NK-92 (cell line): ENCODE data around the gene PRKCE.

Experiments used
- DNase-seq: peaks from one replicate; lab custom pipeline; 2025; ENCODE audit not compliant: unreplicated experiment; lab: John Stamatoyannopoulos, UW

PRKCE gene

GRCh38 chr2:45631319-45631718, 20.2 kb upstream of the PRKCE start:
- DNase-seq = no peak

DNA sequence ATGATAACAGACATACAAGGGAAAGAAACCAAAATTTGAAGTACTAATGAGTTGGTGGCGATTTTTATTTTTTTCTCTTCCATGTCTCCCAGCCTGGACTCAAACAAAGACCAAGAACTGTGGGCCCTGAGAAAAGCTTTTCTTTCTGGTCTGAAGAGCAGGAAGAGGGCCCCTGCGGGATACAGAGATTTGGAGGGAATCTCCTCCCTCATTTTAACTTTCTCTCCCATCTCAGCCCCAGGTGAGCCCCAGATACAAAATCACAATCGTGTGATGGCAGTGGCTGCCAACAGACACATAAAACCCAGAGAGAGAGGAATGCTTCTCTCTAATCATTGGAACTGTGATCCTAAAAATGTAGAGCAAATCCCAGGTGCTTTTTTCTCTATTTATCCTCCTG, 19.5 kb upstream of the PRKCE start:
- no peak for DNase-seq

DNA sequence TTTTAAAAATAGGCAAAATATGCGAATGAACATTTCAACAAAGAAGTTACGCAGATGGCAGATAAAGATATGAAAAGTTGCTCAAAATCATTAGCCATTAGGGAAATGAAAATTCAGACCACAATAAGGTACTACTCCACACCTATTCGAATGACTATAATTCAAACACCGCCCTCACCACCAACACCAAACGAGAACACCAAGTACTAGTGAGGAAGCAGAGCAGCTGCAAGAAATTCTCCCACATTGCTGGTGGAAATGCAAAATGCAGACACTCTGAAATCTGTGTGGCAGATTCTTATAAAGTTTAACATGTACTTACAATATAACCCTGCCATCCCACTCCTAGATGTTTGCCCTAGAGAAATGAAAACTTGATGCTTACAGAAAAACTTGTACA, 17.3 kb upstream of the PRKCE start:
- DNase-seq = no peak

GRCh38 chr2:45636008-45636407, 15.5 kb upstream of the PRKCE start:
- no peak for DNase-seq

DNA sequence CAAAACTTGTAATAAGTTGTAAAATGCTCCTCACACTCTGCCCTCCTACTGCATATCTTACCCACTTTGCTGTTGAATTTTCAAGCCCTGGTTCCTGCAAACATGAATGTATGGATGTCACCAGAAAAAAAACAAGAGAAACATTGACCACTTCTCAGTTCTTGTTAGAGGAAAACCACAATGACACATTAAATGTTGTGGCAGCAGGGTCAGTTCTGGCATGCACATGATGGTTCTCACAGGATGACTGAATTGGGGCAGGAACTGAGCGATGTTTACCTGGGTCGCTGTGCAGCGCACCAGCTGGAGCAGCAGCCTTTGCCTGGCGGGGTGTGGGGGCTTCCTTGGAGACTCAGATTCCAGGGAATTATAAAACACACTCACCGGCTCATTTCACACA, 14.0 kb upstream of the PRKCE start:
- DNase-seq = no peak

- DNase-seq = no peak
Measured at GRCh38 chr2:45640576-45640975, 10.9 kb upstream of the PRKCE start.

- DNase-seq = no peak
Measured at GRCh38 chr2:45643095-45643494, 8.4 kb upstream of the PRKCE start.

DNA sequence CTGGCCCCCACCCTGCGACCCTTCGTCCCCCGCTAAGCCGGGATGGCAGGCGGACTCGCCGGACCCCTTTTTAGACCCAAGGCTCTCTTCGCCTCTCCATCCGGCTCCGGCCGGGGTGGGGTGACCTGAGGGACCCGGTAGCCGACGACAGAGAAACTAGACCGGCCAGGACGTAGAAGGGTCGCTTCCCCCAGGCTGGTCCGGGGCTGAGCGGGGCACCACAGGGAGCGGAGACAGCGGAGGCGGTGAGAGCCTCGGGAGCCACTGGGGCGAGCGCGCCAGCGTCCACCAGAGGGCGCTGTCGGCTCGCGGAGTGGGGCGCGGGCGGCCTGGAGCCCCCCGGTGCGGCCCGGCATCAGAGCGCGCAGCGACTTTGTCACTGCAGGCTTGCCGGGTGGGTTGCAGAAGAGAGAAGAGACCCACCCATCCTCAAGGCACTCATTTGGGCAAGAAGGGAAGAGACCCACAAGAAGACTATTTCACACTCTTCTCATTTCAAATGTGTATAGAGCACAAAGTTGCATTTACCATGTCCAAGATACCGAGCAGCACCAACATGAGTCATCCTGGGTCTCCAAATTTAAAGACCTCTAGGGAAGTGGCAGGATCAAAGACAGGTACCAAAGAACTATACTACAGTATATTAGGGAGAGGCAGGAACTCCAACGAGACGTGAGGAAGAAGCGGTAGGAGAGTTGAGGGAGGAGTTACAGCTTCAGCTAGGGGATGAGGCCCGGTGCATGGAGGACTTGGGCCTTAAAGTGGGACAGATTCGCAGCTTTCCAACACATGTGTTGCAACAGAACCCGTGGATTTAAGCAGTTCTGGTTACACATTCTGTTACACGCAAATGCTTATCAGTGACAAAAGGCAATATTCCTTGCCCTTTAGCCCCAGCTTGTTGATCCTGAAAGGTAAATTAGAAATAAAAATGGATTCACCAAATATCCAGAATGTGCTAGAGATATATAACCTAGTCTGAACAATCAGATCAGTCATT, 7.6 kb upstream of the PRKCE start:
- DNase-seq = no peak

GRCh38 chr2:45646289-45646688, 5.2 kb upstream of the PRKCE start:
- DNase-seq = no peak

DNA sequence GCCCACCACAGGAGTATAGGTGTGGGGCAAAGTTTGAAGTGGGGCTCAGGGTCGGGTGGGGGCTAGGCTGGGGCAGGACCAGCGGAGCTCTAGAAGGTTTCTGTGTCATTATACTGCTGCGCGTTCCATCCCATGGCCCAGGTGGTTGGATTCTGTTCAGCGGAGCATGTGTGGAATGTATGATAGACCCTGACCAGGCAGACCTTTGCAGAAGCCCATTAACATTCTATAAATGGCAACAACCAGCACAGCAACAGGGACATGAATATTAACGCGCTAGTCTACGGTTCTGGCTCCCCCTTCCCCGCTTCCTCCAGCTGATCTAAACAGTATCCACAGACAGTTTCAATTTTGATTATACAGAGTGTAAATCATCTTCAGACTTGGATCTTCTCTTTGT, 4.1 kb upstream of the PRKCE start:
- no peak for DNase-seq

DNA sequence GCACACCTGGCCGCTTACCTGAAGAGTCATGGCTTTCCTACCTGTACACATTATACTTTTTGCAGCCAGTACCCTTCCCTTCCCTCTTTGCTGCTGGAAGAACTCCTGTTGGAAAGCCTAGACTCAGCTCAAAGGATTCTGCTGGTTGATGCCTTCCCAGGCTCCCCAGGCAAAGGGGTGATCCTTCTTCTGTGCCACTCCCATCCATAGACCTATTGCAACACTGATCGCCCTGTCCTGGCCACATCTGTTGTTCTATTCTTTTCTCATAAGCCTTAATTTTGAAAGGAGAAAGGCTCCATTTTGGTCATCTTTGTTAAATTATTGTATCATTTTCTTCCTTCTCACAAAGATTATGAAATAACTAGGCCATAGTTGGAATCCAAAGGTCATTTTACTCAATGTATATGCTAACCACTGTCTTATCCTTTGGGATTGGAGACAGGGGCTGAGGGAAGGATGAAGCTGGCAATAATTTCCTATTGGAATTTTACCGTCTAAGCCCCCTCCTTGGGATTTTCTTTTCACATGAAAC, 3.4 kb upstream of the PRKCE start:
- DNase-seq = no peak

DNA sequence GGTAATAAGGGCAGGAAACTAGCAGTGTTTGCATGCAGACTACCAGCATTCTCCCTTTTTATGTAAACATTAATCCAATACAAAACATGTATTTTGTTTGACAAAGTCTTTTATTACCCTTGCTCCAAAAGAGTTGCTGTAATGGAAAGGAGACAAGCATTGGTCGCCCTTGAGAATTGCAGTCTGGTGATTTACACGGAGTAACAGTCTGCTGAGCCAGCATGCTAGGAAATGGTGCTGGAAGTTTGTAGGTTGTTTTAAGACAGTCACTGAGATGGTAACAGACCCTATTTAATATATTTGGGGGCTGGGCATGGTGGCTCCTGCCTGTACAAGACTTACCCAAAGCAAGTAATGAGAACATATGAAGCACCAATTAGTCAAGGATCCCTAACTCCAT, 2.8 kb upstream of the PRKCE start:
- DNase-seq = no peak

GRCh38 chr2:45649462-45649857, 2.0 kb upstream of the PRKCE start:
- no peak for DNase-seq

- DNase-seq = no peak
Measured at GRCh38 chr2:45649858-45650811, 1.3 kb upstream of the PRKCE start.

DNA sequence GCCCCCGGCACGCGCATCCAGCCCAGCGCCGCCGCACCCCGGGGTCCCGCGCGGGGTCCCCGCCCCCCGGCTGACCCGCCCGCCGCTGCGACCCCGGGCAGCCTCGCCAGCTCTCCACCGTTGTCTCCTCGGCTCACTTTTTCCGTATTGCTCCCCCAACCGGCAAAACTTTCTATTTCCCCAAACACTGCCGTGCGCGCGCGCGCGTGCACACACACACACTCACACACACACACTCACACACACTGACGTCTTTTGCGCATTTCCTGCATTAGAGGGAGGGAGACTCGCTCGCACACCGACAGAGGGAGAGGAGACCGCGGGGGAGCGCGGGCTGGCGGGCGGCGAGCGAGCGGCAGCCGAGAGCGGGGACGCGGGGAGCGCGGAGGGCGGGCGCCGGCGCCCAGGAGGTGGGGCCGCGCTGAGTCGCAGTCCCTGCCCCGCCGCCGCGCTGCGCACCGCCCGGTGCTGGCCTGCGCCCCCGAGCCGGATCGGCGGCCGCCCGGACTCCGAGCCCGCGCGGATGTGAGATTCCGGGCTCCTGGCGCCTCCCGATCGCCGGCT, 542 bp upstream of the PRKCE start:
- DNase-seq = peak; percentile 45

DNA sequence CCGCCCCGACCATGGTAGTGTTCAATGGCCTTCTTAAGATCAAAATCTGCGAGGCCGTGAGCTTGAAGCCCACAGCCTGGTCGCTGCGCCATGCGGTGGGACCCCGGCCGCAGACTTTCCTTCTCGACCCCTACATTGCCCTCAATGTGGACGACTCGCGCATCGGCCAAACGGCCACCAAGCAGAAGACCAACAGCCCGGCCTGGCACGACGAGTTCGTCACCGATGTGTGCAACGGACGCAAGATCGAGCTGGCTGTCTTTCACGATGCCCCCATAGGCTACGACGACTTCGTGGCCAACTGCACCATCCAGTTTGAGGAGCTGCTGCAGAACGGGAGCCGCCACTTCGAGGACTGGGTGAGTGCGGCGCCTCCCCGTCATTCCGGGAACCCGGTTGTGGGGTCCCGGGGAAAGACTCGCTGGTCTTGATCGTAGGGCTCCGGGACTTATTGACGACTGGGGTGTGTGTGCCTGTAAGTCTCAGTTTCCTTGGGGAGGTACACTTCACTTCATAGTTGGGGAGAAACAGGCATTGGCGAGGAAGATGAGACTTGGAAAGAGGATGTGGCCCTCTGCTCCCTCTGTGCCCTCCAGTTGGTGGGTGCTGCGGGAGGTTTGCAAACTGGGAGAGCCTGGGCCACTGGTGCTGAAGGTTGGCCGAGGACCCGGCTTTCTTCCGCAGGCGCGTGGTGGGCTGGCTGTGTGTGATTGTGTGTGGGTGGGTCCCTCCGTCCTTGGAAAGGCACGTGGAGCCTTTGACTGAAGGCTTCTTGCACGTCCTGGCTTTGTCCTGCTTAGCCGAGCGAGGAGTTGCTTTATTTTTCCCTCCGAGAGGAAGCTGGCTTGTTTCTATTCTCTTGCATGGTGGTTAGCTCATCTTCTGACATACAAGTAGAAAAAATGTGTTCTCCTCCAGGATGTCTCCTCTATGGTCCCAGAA, 886 bp downstream of the PRKCE start:
- DNase-seq = no peak

GRCh38 chr2:45653122-45653913, 1.8 kb downstream of the PRKCE start:
- no peak for DNase-seq

GRCh38 chr2:45654250-45654649, 2.8 kb downstream of the PRKCE start:
- DNase-seq = no peak

GRCh38 chr2:45661828-45662227, 10.4 kb downstream of the PRKCE start:
- DNase-seq = no peak
